Neural cell (in vitro differentiated cells): ENCODE results near the gene NBEA. TPM values are rescaled to one million over a fixed set of nuclear protein-coding genes. Genes with fewer than 3 reads are reported as not detected.

ENCODE experiments used
- H2AFZ ChIP-seq: fragments of 200-600, 300-800 bp; sonication (generic), shearing (Covaris generic); 2 replicates; pipeline ENCODE4 v1.6.0; 2014; ENCODE audit warnings: low read depth, mild to moderate bottlenecking, antibody characterized with exemption, low read length, moderate library complexity
- H3F3A ChIP-seq: fragments of 200-600 bp; shearing (Covaris generic); 2 replicates; pipeline ENCODE4 v1.6.1; 2016; ENCODE audit warnings: mild to moderate bottlenecking, moderate library complexity, mixed read lengths, antibody characterized with exemption, low read length; ENCODE audit not compliant: insufficient read depth, poor library complexity, severe bottlenecking
- H3K27ac ChIP-seq: fragments of 200-600, 300-800 bp; sonication (generic), shearing (Covaris generic); 2 replicates; pipeline ENCODE4 v1.5.1; 2014; ENCODE audit warnings: mild to moderate bottlenecking, low read length, moderate library complexity
- H3K27me3 ChIP-seq: fragments of 300-800, 200-600 bp; sonication (generic), shearing (Covaris generic); 2 replicates; pipeline ENCODE4 v1.6.0; 2014; ENCODE audit warnings: mild to moderate bottlenecking, low read depth, low read length, moderate library complexity; ENCODE audit not compliant: insufficient read depth
- H3K36me3 ChIP-seq: fragments of 300-800, 200-600 bp; sonication (generic), shearing (Covaris generic); 2 replicates; pipeline ENCODE4 v1.5.1; 2014; ENCODE audit warnings: mild to moderate bottlenecking, antibody characterized with exemption, low read length, moderate library complexity; ENCODE audit not compliant: insufficient read depth
- H3K4me2 ChIP-seq: fragments of 300-800, 200-600 bp; sonication (generic), shearing (Covaris generic); 2 replicates; pipeline ENCODE4 v1.6.0; 2014; ENCODE audit warnings: mild to moderate bottlenecking, low read length
- H3K4me3 ChIP-seq: fragments of 300-800, 200-600 bp; sonication (generic), shearing (Covaris generic); 2 replicates; pipeline ENCODE4 v1.5.1; 2014; ENCODE audit warnings: mild to moderate bottlenecking, low read length, moderate library complexity
- H3K79me2 ChIP-seq: fragments of 200-600 bp; shearing (Covaris generic); replicated peaks from 2 replicates; pipeline ENCODE4 v1.6.0; 2014; ENCODE audit warnings: mild to moderate bottlenecking, low read length, moderate library complexity; ENCODE audit not compliant: insufficient read depth
- H3K9ac ChIP-seq: fragments of 300-800, 200-600 bp; sonication (generic), shearing (Covaris generic); 2 replicates; pipeline ENCODE4 v1.6.1; 2016; ENCODE audit warnings: mild to moderate bottlenecking, low read length, mixed read lengths
- H3K9me2 ChIP-seq: fragments of 200-600 bp; shearing (Covaris generic); 2 replicates; pipeline ENCODE4 v1.6.1; 2016; ENCODE audit warnings: mild to moderate bottlenecking, low read length, mixed read lengths; ENCODE audit not compliant: insufficient read depth
- H3K9me3 ChIP-seq: fragments of 200-600, 300-800 bp; sonication (generic), shearing (Covaris generic); 2 replicates; pipeline ENCODE4 v1.6.1; 2016; ENCODE audit warnings: mild to moderate bottlenecking, mixed run types, low read length, moderate library complexity, mixed read lengths
- H4K20me1 ChIP-seq: fragments of 200-600 bp; shearing (Covaris generic); 2 replicates; pipeline ENCODE4 v1.6.1; 2016; ENCODE audit warnings: mild to moderate bottlenecking, mixed run types; ENCODE audit not compliant: insufficient read depth
- CTCF ChIP-seq: fragments of 450-650 bp; IDR thresholded peaks from 2 replicates; pipeline ENCODE4 v1.5.1; 2014; ENCODE audit warnings: antibody characterized with exemption, mild to moderate bottlenecking, moderate library complexity; ENCODE audit not compliant: poor library complexity, severe bottlenecking
- EP300 ChIP-seq: fragments of 450-650 bp; conservative IDR thresholded peaks from 2 replicates; pipeline ENCODE4 v1.6.1; 2014; ENCODE audit warnings: antibody characterized with exemption, mild to moderate bottlenecking, moderate library complexity; ENCODE audit not compliant: poor library complexity, severe bottlenecking
- EZH2 ChIP-seq: fragments of 200-600, 300-800 bp; shearing (Covaris generic), sonication (generic); IDR thresholded peaks from 2 replicates; pipeline ENCODE4 v1.6.1; 2014; ENCODE audit warnings: antibody characterized with exemption, low read length, borderline replicate concordance, mild to moderate bottlenecking; ENCODE audit not compliant: insufficient read depth, poor library complexity, severe bottlenecking
- MXI1 ChIP-seq: fragments of 450-650 bp; conservative IDR thresholded peaks from 2 replicates; pipeline ENCODE4 v1.6.1; 2014; ENCODE audit warnings: antibody characterized with exemption, mild to moderate bottlenecking; ENCODE audit not compliant: poor library complexity, severe bottlenecking
- POLR2AphosphoS5 ChIP-seq: IDR thresholded peaks from 2 replicates; pipeline ENCODE4 v1.6.1; 2012
- RAD21 ChIP-seq: fragments of 450-650 bp; conservative IDR thresholded peaks from 2 replicates; pipeline ENCODE4 v1.6.1; 2014; ENCODE audit warnings: antibody characterized with exemption, mild to moderate bottlenecking, moderate library complexity
- REST ChIP-seq: IDR thresholded peaks from 2 replicates; pipeline ENCODE4 v1.6.1; 2012; ENCODE audit warnings: borderline replicate concordance
- SMC3 ChIP-seq: fragments of 450-650 bp; conservative IDR thresholded peaks from 2 replicates; pipeline ENCODE4 v1.6.1; 2014; ENCODE audit warnings: antibody characterized with exemption, mild to moderate bottlenecking, moderate library complexity; ENCODE audit not compliant: poor library complexity
- TAF1 ChIP-seq: IDR thresholded peaks from 2 replicates; pipeline ENCODE4 v1.6.1; 2012; ENCODE audit warnings: low read depth
- polyA plus RNA-seq: library from polyadenylated mRNA; depleted of rRNA; stranded (reverse); fragments of >200 nt; gene quantifications from 2 replicates; pipeline ENCODE4 v1.2.3, GENCODE V29; 2014

Gene NBEA
- polyA plus RNA-seq, 1 donor from 2014 or later: 55.8 TPM

- Histone ChIP-seq H3K9me3 (no peaks in the 10 kb centered on the region), H3K4me2 (no peak overlapping the region), H3K36me3 (no peaks in the 10 kb centered on the region)
These were observed 412.2 kb downstream of the NBEA start for GRCh38 chr13:35354285-35354684.

GRCh38 chr13:35354882-35355281, 412.8 kb downstream of the NBEA start:
- no peaks in the 10 kb centered on the region for H3K36me3 ChIP-seq
- no peak overlapping the region for H3K4me2 ChIP-seq
- no peaks in the 10 kb centered on the region for H3K9me2 ChIP-seq
- H2AFZ ChIP-seq: no peak overlapping the region
- no peak overlapping the region for H3K4me3 ChIP-seq
- H3K9me3 ChIP-seq: no peaks in the 10 kb centered on the region
- H4K20me1 ChIP-seq: no peaks in the 10 kb centered on the region
- H3K9ac ChIP-seq: no peak overlapping the region
- H3F3A ChIP-seq: no peaks in the 10 kb centered on the region
- H3K27me3 ChIP-seq: no peaks in the 10 kb centered on the region
- H3K79me2 ChIP-seq: no peaks in the 10 kb centered on the region
- TF ChIP-seq CTCF (no peak), RAD21 (no peak)
- no peak overlapping the region for H3K27ac ChIP-seq

More at GRCh38 chr13:35354285-35354684, 412.2 kb downstream of the NBEA start:
- TF ChIP-seq EP300 (no peak), REST (no peak), SMC3 (no peak), EZH2 (no peak), TAF1 (no peak), RAD21 (no peak), POLR2AphosphoS5 (no peak), MXI1 (no peak), CTCF (no peak)
- Histone ChIP-seq H3K27me3 (no peaks in the 10 kb centered on the region), H3F3A (no peaks in the 10 kb centered on the region), H2AFZ (no peak overlapping the region), H4K20me1 (no peaks in the 10 kb centered on the region), H3K79me2 (no peaks in the 10 kb centered on the region), H3K9ac (no peak overlapping the region), H3K4me3 (no peak overlapping the region), H3K27ac (no peak overlapping the region), H3K9me2 (no peaks in the 10 kb centered on the region)
